ENCODE data around the gene OPA1.

DNA sequence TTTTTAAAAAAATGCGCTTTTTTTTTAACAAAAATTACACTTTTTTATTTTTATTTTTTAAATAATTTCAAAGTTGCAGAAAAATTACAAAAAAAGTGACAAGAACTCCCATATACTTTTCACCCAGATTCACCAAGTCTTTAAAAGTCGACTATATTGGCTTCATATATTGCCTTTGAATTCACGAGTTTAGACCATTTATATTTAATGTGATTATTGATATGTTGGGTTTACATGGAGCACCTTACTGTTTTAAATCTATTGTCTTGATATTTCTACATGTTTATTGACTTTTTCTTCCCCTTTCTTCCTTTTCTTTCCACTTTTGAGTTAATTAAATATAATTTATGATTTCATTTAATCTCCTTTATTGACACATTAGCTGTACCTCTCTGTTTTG is 127.2 kb downstream of the OPA1 start:
- TF ChIP-seq CTCF (conservative IDR thresholded peaks at IDR 0.05; ENCODE audit: low read length) (no peak), EZH2phosphoT487 (IDR thresholded peaks at IDR 0.05; ENCODE audit: borderline replicate concordance, low read depth, low read length) (no peak)
